A673 (cell line): ENCODE measurements around the gene ZFP3.

Source experiments
- EZH2 ChIP-seq: fragments of 200-600 bp; sonication (generic); IDR thresholded peaks from 2 replicates; pipeline ENCODE4 v1.6.1; 2017; ENCODE audit warnings: borderline replicate concordance, low read depth, mild to moderate bottlenecking, mixed read lengths, antibody characterized with exemption, low read length; ENCODE audit not compliant: poor library complexity, severe bottlenecking
- TF ChIP-seq, protein P1 (sequence below): fragments of 300-800, 200-600 bp; sonication (generic); conservative IDR thresholded peaks from 2 replicates; pipeline ENCODE4 v1.5.1; 2017; ENCODE audit warnings: low read depth, mild to moderate bottlenecking, antibody characterized with exemption, low read length, moderate library complexity, mixed read lengths

DNA sequence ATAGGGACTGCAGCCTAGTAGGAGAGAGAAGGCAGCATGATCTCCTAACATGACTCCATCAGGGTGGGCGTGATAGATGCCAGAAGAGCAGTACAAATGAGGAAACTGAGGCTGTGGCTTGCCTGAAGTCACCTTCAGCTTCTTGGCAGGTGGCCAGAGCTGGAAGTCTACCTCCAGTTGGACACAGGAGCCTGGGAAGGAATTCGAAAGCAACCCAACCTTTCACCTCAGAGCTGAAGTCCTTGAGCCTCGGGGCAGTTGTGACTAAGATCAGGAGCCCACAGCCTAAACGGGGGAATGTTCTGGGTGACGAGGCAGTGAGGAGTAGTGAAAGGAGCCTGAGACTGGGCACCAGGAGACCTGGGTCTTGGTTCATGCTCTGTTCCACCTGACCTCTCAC lies 33.6 kb upstream of the ZFP3 start:
- TF ChIP-seq, protein P1, sequence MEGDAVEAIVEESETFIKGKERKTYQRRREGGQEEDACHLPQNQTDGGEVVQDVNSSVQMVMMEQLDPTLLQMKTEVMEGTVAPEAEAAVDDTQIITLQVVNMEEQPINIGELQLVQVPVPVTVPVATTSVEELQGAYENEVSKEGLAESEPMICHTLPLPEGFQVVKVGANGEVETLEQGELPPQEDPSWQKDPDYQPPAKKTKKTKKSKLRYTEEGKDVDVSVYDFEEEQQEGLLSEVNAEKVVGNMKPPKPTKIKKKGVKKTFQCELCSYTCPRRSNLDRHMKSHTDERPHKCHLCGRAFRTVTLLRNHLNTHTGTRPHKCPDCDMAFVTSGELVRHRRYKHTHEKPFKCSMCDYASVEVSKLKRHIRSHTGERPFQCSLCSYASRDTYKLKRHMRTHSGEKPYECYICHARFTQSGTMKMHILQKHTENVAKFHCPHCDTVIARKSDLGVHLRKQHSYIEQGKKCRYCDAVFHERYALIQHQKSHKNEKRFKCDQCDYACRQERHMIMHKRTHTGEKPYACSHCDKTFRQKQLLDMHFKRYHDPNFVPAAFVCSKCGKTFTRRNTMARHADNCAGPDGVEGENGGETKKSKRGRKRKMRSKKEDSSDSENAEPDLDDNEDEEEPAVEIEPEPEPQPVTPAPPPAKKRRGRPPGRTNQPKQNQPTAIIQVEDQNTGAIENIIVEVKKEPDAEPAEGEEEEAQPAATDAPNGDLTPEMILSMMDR = no peak
- TF ChIP-seq EZH2 = no peak
